T-helper 17 cell (primary cell): ENCODE results near the gene SLC25A21. TPM values are rescaled to one million over a fixed set of nuclear protein-coding genes. Genes with fewer than 3 reads are reported as not detected.

Experiments used
- ATAC-seq: fragments of 150-1000 bp; cut with Tn5 transposase; 2 replicates; pipeline ENCODE4 v1.10.0; 2021; ENCODE audit warnings: mild to moderate bottlenecking, moderate library complexity
- DNase-seq, 3 donors: peaks; one replicate each; pipeline versions ENCODE4 v3.0.0 to v3.0.0-alpha.2; 2020 to 2021
- H3K9me3 ChIP-seq: one replicate; pipeline ENCODE4 v1.7.0; 2013; ENCODE audit warnings: low read length, mild to moderate bottlenecking; ENCODE audit not compliant: control insufficient read depth, poor library complexity, severe bottlenecking
- H3K27ac Mint-ChIP-seq: one replicate; pipeline ENCODE4 v1.8.0; 2022; ENCODE audit warnings: mild to moderate bottlenecking, moderate library complexity, mixed read lengths
- H3K27me3 Mint-ChIP-seq: one replicate; pipeline ENCODE4 v1.8.0; 2022; ENCODE audit warnings: mixed read lengths
- H3K36me3 Mint-ChIP-seq: one replicate; pipeline ENCODE4 v1.8.0; 2022; ENCODE audit warnings: low read depth, mixed read lengths
- H3K4me1 Mint-ChIP-seq: one replicate; pipeline ENCODE4 v1.8.0; 2022; ENCODE audit warnings: mild to moderate bottlenecking, mixed read lengths
- H3K4me3 Mint-ChIP-seq: one replicate; pipeline ENCODE4 v1.8.0; 2022; ENCODE audit warnings: mild to moderate bottlenecking, moderate library complexity, mixed read lengths
- total RNA-seq, 4 donors: library from RNA in 2 of 4; stranded (reverse) in 2 of 4; gene quantifications; one replicate each; pipeline ENCODE4 v1.2.3 and lab custom pipeline; 2022 to 2026

The SLC25A21 gene
- total RNA-seq, 2 donors from 2014 or later: not detected

- no peaks in the 10 kb centered on the region for H3K27me3 Mint-ChIP-seq
- no peak for ATAC-seq
Observed at GRCh38 chr14:36755756-36756155, 416.6 kb downstream of the SLC25A21 start.

GRCh38 chr14:36751920-36752319 lies 420.5 kb downstream of the SLC25A21 start:
- H3K4me1 Mint-ChIP-seq: no peaks in the 10 kb centered on the region
- H3K9me3 ChIP-seq: no peaks in the 10 kb centered on the region
- DNase-seq (no peak), ATAC-seq (no peak)
- H3K27me3 Mint-ChIP-seq: no peaks in the 10 kb centered on the region
- H3K4me3 Mint-ChIP-seq: no peak overlapping the region
- no peaks in the 10 kb centered on the region for H3K36me3 Mint-ChIP-seq
- no peak overlapping the region for H3K27ac Mint-ChIP-seq

More at GRCh38 chr14:36755756-36756155, 416.6 kb downstream of the SLC25A21 start:
- H3K27ac Mint-ChIP-seq: no peak overlapping the region
- no peak overlapping the region for H3K4me3 Mint-ChIP-seq
- no peaks in the 10 kb centered on the region for H3K36me3 Mint-ChIP-seq
- H3K9me3 ChIP-seq: no peaks in the 10 kb centered on the region
- DNase-seq: no peak
- H3K4me1 Mint-ChIP-seq: no peaks in the 10 kb centered on the region

- H3K4me3 Mint-ChIP-seq: no peak overlapping the region
- ATAC-seq (no peak), DNase-seq (no peak)
- no peaks in the 10 kb centered on the region for H3K36me3 Mint-ChIP-seq
- no peaks in the 10 kb centered on the region for H3K9me3 ChIP-seq
- no peaks in the 10 kb centered on the region for H3K4me1 Mint-ChIP-seq
- no peaks in the 10 kb centered on the region for H3K27me3 Mint-ChIP-seq
- no peak overlapping the region for H3K27ac Mint-ChIP-seq
Observed at GRCh38 chr14:36751106-36751505, 421.3 kb downstream of the SLC25A21 start.

- DNase-seq: no peak
- ATAC-seq: no peak
- H3K4me1 Mint-ChIP-seq: no peaks in the 10 kb centered on the region
- H3K9me3 ChIP-seq: no peaks in the 10 kb centered on the region
- no peaks in the 10 kb centered on the region for H3K27me3 Mint-ChIP-seq
- no peak overlapping the region for H3K4me3 Mint-ChIP-seq
- H3K36me3 Mint-ChIP-seq: no peaks in the 10 kb centered on the region
- H3K27ac Mint-ChIP-seq: no peak overlapping the region
Observed at GRCh38 chr14:36750244-36750643, 422.2 kb downstream of the SLC25A21 start.

DNA sequence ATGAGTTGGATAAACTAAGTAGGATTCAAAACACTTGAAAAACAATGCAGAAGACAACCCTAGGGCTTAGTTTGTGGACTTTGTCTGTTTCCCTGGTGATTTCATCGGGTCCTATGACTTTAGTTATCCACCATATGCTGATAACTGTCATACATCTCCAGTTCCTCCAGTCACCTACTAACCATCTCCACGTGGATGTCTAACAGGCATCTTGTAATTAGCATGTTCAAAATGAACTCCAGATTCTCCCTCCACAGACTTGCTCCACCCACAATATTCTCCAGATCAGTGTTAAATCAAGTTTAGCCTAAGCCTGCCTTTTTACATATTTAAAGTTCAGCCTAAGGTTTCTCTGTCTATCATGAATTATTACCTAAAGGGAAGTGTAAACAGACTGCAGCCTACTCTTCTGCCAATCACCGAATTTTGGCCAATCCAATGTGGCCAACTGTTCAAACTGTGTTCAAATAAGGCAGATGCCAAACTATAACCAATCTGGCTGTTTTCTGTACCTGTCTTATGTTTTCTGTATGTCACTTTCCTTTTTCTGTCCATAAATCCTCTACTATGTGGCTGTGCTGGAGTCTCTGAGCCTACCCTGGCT lies 423.7 kb downstream of the SLC25A21 start:
- no peaks in the 10 kb centered on the region for H3K36me3 Mint-ChIP-seq
- no peak overlapping the region for H3K4me3 Mint-ChIP-seq
- no peaks in the 10 kb centered on the region for H3K4me1 Mint-ChIP-seq
- H3K9me3 ChIP-seq: no peaks in the 10 kb centered on the region
- ATAC-seq (no peak), DNase-seq (no peak)
- no peaks in the 10 kb centered on the region for H3K27me3 Mint-ChIP-seq
- H3K27ac Mint-ChIP-seq: no peak overlapping the region

- no peak overlapping the region for H3K27ac Mint-ChIP-seq
- DNase-seq: no peak
- ATAC-seq: no peak
- no peaks in the 10 kb centered on the region for H3K27me3 Mint-ChIP-seq
- no peaks in the 10 kb centered on the region for H3K36me3 Mint-ChIP-seq
- H3K4me3 Mint-ChIP-seq: no peak overlapping the region
- no peaks in the 10 kb centered on the region for H3K9me3 ChIP-seq
- no peaks in the 10 kb centered on the region for H3K4me1 Mint-ChIP-seq
Observed at GRCh38 chr14:36747411-36748184, 424.8 kb downstream of the SLC25A21 start.

GRCh38 chr14:36746872-36747271 lies 425.5 kb downstream of the SLC25A21 start:
- Mint-ChIP-seq H3K27me3 (no peaks in the 10 kb centered on the region), H3K4me1 (no peaks in the 10 kb centered on the region), H3K27ac (no peak overlapping the region), H3K36me3 (no peaks in the 10 kb centered on the region), H3K4me3 (no peak overlapping the region)
- ATAC-seq (no peak), DNase-seq (no peak)
- H3K9me3 ChIP-seq: no peaks in the 10 kb centered on the region

DNA sequence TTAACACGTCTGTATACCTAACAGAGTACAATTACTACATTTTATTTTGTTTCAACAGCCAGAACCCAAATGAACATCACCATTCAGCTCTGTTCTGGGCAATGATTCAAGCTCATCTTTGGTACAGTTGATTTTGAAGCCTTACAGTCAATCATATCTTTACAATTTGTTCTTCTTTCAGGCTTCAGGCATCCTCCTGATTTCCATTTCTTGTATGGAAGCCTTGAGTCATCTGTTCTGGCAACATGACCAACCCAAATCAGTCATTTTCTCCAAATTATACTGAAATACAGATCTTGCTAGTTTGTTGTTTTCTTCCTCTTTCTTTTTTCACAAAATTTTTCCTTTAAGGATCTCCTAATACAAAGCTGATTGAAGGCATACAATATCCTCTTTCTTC lies 430.5 kb downstream of the SLC25A21 start:
- no peak overlapping the region for H3K27ac Mint-ChIP-seq
- H3K27me3 Mint-ChIP-seq: no peaks in the 10 kb centered on the region
- ATAC-seq (no peak), DNase-seq (no peak)
- no peaks in the 10 kb centered on the region for H3K36me3 Mint-ChIP-seq
- H3K4me1 Mint-ChIP-seq: no peaks in the 10 kb centered on the region
- no peak overlapping the region for H3K4me3 Mint-ChIP-seq
- no peaks in the 10 kb centered on the region for H3K9me3 ChIP-seq

DNA sequence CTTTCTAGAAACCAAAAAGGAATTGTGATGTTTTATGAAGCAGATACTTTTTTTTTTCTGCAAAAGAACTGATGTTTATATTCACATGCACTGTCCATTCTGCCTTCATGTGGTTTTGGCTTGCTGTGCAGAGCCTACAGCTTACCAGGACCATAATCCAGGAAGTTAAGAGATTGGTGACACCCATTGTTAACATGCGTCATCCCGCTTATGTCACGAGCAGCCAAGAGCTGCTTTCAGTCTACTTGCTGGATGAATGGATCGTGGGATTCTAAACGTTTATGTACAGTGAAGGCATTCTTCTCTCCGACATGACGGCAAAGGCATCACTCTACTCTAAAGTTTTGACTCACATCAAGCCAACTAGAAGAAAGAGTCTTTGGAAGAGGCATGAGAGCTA lies 434.1 kb downstream of the SLC25A21 start:
- Mint-ChIP-seq H3K36me3 (no peaks in the 10 kb centered on the region), H3K27me3 (no peaks in the 10 kb centered on the region), H3K27ac (no peak overlapping the region), H3K4me1 (no peaks in the 10 kb centered on the region), H3K4me3 (no peak overlapping the region)
- DNase-seq (no peak), ATAC-seq (no peak)
- no peaks in the 10 kb centered on the region for H3K9me3 ChIP-seq

DNA sequence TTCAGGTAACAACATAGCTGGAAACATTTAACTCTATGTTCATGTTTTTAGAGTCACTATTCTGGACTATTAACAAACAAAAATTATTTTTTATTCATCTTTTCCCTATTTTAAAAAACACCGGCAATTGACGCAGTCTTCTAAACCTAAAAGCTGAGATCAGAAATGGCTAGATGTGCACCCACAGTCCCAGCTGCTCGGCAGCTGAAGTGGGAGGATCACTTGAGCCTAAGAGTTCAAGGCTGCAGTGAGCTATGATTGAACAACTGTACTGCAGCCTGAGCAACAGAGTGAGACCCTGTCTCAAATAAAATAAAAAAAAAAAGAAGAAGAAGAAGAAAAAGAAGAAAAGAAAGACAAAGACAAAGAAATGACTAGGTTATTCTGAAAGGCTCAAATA lies 446.3 kb downstream of the SLC25A21 start:
- no peaks in the 10 kb centered on the region for H3K27me3 Mint-ChIP-seq

DNA sequence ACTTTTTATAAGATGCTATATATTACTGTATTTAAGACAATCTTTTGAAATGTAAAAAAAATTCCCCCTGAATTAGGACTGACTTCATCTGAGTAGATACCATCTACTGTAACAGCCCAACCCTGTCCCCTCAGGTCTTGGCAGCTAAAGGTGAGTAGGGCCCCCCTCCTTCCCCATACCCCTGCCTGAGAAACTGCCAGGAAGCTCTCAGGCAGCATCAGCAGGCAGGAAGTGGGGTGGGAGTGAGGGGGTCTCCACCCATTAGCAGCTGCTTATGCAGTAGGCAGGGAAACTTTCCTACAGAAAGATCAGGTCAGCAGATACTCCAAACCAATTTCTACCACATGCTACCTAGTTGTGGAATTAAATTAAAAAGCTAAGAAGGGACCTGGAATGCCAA lies 448.2 kb downstream of the SLC25A21 start:
- H3K4me3 Mint-ChIP-seq: no peak overlapping the region
- no peaks in the 10 kb centered on the region for H3K27me3 Mint-ChIP-seq
- no peaks in the 10 kb centered on the region for H3K9me3 ChIP-seq
- no peak overlapping the region for H3K27ac Mint-ChIP-seq
- H3K4me1 Mint-ChIP-seq: no peaks in the 10 kb centered on the region
- no peaks in the 10 kb centered on the region for H3K36me3 Mint-ChIP-seq
- no peak for ATAC-seq
- no peak for DNase-seq

More for the DNA sequence above, 446.3 kb downstream of the SLC25A21 start:
- no peak for ATAC-seq
- DNase-seq: no peak
- H3K4me3 Mint-ChIP-seq: no peak overlapping the region
- H3K4me1 Mint-ChIP-seq: no peaks in the 10 kb centered on the region
- H3K36me3 Mint-ChIP-seq: no peaks in the 10 kb centered on the region
- no peaks in the 10 kb centered on the region for H3K9me3 ChIP-seq
- H3K27ac Mint-ChIP-seq: no peak overlapping the region

- DNase-seq: no peak
Observed at GRCh38 chr14:36723530-36723929, 448.9 kb downstream of the SLC25A21 start.

DNA sequence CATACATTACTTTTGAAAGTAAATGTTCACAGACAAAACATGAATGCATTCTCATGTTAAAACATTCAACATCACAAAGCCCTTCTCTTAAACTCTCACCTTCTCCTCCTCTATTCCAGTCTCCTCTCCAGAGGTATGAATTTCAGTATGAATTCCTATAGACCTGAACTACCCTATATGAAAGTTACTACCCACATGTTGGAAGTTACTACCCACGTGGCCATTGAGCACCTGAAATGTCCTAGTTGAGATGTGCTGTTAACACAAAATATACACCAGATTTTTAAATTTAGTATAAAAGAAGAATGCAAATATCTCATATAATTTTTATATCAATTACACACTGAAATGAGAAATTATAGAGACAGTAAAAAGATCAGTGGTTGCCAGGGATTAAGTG lies 450.5 kb downstream of the SLC25A21 start:
- ATAC-seq: no peak
- H3K4me1 Mint-ChIP-seq: no peaks in the 10 kb centered on the region
- H3K27me3 Mint-ChIP-seq: no peaks in the 10 kb centered on the region
- no peak overlapping the region for H3K4me3 Mint-ChIP-seq
- no peak for DNase-seq
- H3K36me3 Mint-ChIP-seq: no peaks in the 10 kb centered on the region
- no peaks in the 10 kb centered on the region for H3K9me3 ChIP-seq
- H3K27ac Mint-ChIP-seq: no peak overlapping the region

More at GRCh38 chr14:36723530-36723929, 448.9 kb downstream of the SLC25A21 start:
- H3K4me1 Mint-ChIP-seq: no peaks in the 10 kb centered on the region
- no peaks in the 10 kb centered on the region for H3K27me3 Mint-ChIP-seq
- H3K27ac Mint-ChIP-seq: no peak overlapping the region
- ATAC-seq: no peak
- no peaks in the 10 kb centered on the region for H3K9me3 ChIP-seq
- H3K36me3 Mint-ChIP-seq: no peaks in the 10 kb centered on the region
- H3K4me3 Mint-ChIP-seq: no peak overlapping the region

DNA sequence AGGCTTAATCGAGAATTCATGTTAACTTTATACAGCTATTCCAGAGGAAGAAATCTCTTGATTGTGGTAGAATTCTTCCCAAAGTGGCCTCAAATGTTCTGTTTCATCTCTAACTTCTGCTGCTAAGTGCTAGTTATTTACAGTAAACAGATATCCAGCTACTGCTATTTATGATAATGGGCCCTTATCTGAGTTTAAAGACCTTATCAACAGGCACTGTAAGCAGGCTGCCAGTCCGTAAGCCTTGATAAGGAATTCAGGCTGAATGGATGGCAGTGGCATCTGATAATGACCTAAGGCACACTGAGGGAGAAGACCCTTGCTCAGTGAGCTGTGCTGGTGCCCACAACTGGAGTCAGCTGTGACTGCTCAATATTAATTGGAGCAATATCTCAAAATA lies 451.7 kb downstream of the SLC25A21 start:
- Mint-ChIP-seq H3K27me3 (no peaks in the 10 kb centered on the region), H3K4me1 (no peaks in the 10 kb centered on the region), H3K36me3 (no peaks in the 10 kb centered on the region), H3K27ac (no peak overlapping the region), H3K4me3 (no peak overlapping the region)
- no peak for DNase-seq
- no peak for ATAC-seq
- H3K9me3 ChIP-seq: no peaks in the 10 kb centered on the region
